Mesenchymal stem cell (in vitro differentiated cells and primary cell): ENCODE results near the gene CFAP65.

Experiments used
- DNase-seq: peaks from one replicate; pipeline ENCODE4 v3.0.0-alpha.2; 2013
- H2AFZ ChIP-seq: one replicate; pipeline ENCODE4 v1.6.1; 2013; ENCODE audit warnings: low read depth, mild to moderate bottlenecking, control low read depth, inconsistent platforms, low read length, moderate library complexity
- H2AK5ac ChIP-seq: 2 replicates; pipeline ENCODE4 v1.6.1; 2013; ENCODE audit warnings: low read length, moderate library complexity, mild to moderate bottlenecking, inconsistent platforms; ENCODE audit not compliant: severe bottlenecking
- H2BK120ac ChIP-seq: one replicate; pipeline ENCODE4 v1.6.1; 2013; ENCODE audit warnings: low read depth, mild to moderate bottlenecking, inconsistent platforms, low read length, moderate library complexity
- H2BK12ac ChIP-seq, 2 experiments: one replicate each; pipeline ENCODE4 v1.6.1; 2013; ENCODE audit warnings: inconsistent platforms in 2 of 2, low read length in 2 of 2, mild to moderate bottlenecking in 2 of 2, moderate library complexity in 2 of 2, control low read depth in 1 of 2
- H2BK15ac ChIP-seq: one replicate; pipeline ENCODE4 v1.6.1; 2013; ENCODE audit warnings: mild to moderate bottlenecking, low read depth, inconsistent platforms; ENCODE audit not compliant: poor library complexity, severe bottlenecking
- H2BK5ac ChIP-seq: 2 replicates; pipeline ENCODE4 v1.6.1; 2013; ENCODE audit warnings: low read depth, mild to moderate bottlenecking, low read length, control low read depth, inconsistent platforms; ENCODE audit not compliant: poor library complexity, severe bottlenecking
- H3K14ac ChIP-seq, 2 experiments: one replicate each; pipeline ENCODE4 v1.6.1; 2013; ENCODE audit warnings: inconsistent platforms in 2 of 2, low read length in 2 of 2, control low read depth in 1 of 2, mild to moderate bottlenecking in 1 of 2, moderate library complexity in 1 of 2
- H3K18ac ChIP-seq, 2 experiments: one replicate each; pipeline ENCODE4 v1.6.1; 2013; ENCODE audit warnings: inconsistent platforms in 2 of 2, low read length in 2 of 2, control low read depth in 1 of 2, low read depth in 1 of 2, mild to moderate bottlenecking in 1 of 2
- H3K23ac ChIP-seq, 2 experiments: one replicate each; pipeline ENCODE4 v1.6.1; 2013; ENCODE audit warnings: inconsistent platforms in 2 of 2, low read length in 2 of 2, mild to moderate bottlenecking in 2 of 2, moderate library complexity in 2 of 2, control low read depth in 1 of 2
- H3K27ac ChIP-seq: 2 replicates; pipeline ENCODE4 v1.5.1; 2013; ENCODE audit warnings: mild to moderate bottlenecking, moderate library complexity, low read length, control low read depth, inconsistent platforms; ENCODE audit not compliant: poor library complexity, severe bottlenecking
- H3K27me3 ChIP-seq, 2 experiments: 2 replicates each; pipeline versions ENCODE4 v1.6.1 to v1.7.0; 2013; ENCODE audit warnings: low read length in 2 of 2, mild to moderate bottlenecking in 2 of 2, moderate library complexity in 2 of 2, control low read depth in 1 of 2, inconsistent platforms in 1 of 2; ENCODE audit not compliant: control insufficient read depth in 1 of 2, insufficient read depth in 1 of 2
- H3K36me3 ChIP-seq, 2 experiments: 2 replicates each; pipeline versions ENCODE4 v1.6.1 to v1.7.0; 2013; ENCODE audit warnings: low read length in 2 of 2, control low read depth in 1 of 2, inconsistent platforms in 1 of 2, low read depth in 1 of 2, mild to moderate bottlenecking in 1 of 2; ENCODE audit not compliant: insufficient read depth in 2 of 2, control insufficient read depth in 1 of 2
- H3K4ac ChIP-seq, 2 experiments: one replicate each; pipeline ENCODE4 v1.6.1; 2013; ENCODE audit warnings: inconsistent platforms in 2 of 2, low read length in 2 of 2, mild to moderate bottlenecking in 2 of 2, moderate library complexity in 2 of 2, control low read depth in 1 of 2, low read depth in 1 of 2
- H3K4me1 ChIP-seq: 2 replicates; pipeline ENCODE4 v1.6.1; 2013; ENCODE audit warnings: low read depth, low read length, control low read depth; ENCODE audit not compliant: control insufficient read depth, insufficient read depth
- H3K4me2 ChIP-seq: 2 replicates; pipeline ENCODE4 v1.6.1; 2013; ENCODE audit warnings: low read length, mild to moderate bottlenecking, inconsistent platforms; ENCODE audit not compliant: poor library complexity, severe bottlenecking
- H3K4me3 ChIP-seq, 2 experiments: 2 replicates each; pipeline versions ENCODE4 v1.5.1 to v1.7.0; 2013; ENCODE audit warnings: low read length in 2 of 2, mild to moderate bottlenecking in 2 of 2, control low read depth in 1 of 2, low read depth in 1 of 2; ENCODE audit not compliant: insufficient read depth in 1 of 2
- H3K79me1 ChIP-seq: replicated peaks from 2 replicates; pipeline ENCODE4 v1.6.1; 2013; ENCODE audit warnings: mild to moderate bottlenecking, control low read depth, low read length, inconsistent platforms; ENCODE audit not compliant: poor library complexity, severe bottlenecking
- H3K9ac ChIP-seq: 2 replicates; pipeline ENCODE4 v1.7.0; 2013; ENCODE audit warnings: mild to moderate bottlenecking, low read length, moderate library complexity
- H3K9me3 ChIP-seq: 2 replicates; pipeline ENCODE4 v1.7.0; 2013; ENCODE audit warnings: mild to moderate bottlenecking, low read length; ENCODE audit not compliant: control insufficient read depth
- H4K8ac ChIP-seq: one replicate; pipeline ENCODE4 v1.6.1; 2013; ENCODE audit warnings: inconsistent platforms, mild to moderate bottlenecking, low read length, moderate library complexity
- H4K91ac ChIP-seq: one replicate; pipeline ENCODE4 v1.6.1; 2013; ENCODE audit warnings: mild to moderate bottlenecking, low read length, inconsistent platforms
- WGBS: methylation state at CpG from one replicate; pipeline ENCODE4 v1.1.7; 2013; ENCODE audit warnings: mixed read lengths; 5-methylcytosine and 5-hydroxymethylcytosine counted together

Gene CFAP65

DNA sequence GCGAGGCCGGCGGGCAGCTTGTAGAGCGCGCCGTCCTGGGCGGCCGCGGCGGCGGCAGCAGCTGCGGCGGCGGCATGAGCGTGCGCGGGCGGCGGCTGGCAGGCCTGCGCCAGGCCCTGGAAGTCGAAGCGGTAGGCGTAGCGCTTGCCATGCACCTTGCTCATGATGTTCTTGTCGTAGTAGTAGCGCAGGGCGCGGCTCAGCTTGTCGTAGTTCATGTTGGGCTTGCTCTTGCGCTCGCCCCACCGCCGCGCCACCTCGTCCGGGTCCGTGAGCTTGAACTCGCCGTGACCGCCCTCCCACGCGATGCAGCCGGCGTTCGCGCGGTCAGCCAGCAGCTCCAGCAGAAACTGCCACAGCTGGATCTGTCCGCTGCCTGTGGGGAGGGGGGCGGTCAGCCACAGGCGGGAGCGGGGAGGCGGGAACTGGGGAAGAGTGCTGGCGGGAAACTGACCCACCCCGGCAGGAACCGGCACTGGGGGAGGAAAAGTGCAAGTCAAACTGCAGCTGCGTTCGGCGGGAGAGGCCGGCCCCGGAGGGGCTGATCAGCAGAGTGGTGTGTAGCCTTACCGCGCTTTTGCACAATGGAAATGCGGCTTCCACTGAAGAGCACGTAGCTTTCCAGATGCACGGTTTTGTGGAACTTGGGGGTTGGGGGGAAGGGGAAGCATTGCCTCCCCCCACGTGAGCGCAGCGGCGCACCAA, 59.3 kb downstream of the CFAP65 start:
- WGBS, result 2% methylated on average over 63 of the region's 69 CpGs
- Histone ChIP-seq H3K4me3 (no peak overlapping the region), H3K4me1 (peaks cover 20% of the 10 kb centered on the region)

GRCh38 chr2:218981390-218981880, 59.9 kb downstream of the CFAP65 start:
- no peak overlapping the region for H4K91ac ChIP-seq
- H3K27ac ChIP-seq, result no peak overlapping the region
- no peak overlapping the region for H2BK120ac ChIP-seq
- H3K9me3 ChIP-seq, result no peaks in the 10 kb centered on the region
- H3K36me3 ChIP-seq, result no peaks in the 10 kb centered on the region
- H3K27me3 ChIP-seq, result peaks cover 87 to 88% of the 10 kb centered on the region in 2 experiments
- H4K8ac ChIP-seq, result no peak overlapping the region
- H3K4ac ChIP-seq, result no peak overlapping the region
- H2AK5ac ChIP-seq, result no peak overlapping the region
- H3K79me1 ChIP-seq, result no peaks in the 10 kb centered on the region
- H3K4me2 ChIP-seq, result no peak overlapping the region
- peaks cover 20% of the 10 kb centered on the region for H3K4me1 ChIP-seq
- no peak overlapping the region for H2AFZ ChIP-seq
- H2BK12ac ChIP-seq, result no peak overlapping the region
- no peak overlapping the region for H3K14ac ChIP-seq
- H3K9ac ChIP-seq, result no peak overlapping the region
- no peak overlapping the region for H3K4me3 ChIP-seq
- no peak overlapping the region for H3K18ac ChIP-seq
- H3K23ac ChIP-seq, result no peak overlapping the region
- H2BK15ac ChIP-seq, result no peak overlapping the region
- no peak for DNase-seq
- WGBS, result 4% methylated on average over 34 of the region's 46 CpGs
- no peak overlapping the region for H2BK5ac ChIP-seq

More for the DNA sequence above, 59.3 kb downstream of the CFAP65 start:
- H3K36me3 ChIP-seq, result no peaks in the 10 kb centered on the region
- no peak overlapping the region for H2BK120ac ChIP-seq
- no peak overlapping the region for H3K4ac ChIP-seq
- peaks cover 87 to 88% of the 10 kb centered on the region in 2 experiments for H3K27me3 ChIP-seq
- no peak overlapping the region for H2BK15ac ChIP-seq
- H2BK5ac ChIP-seq, result no peak overlapping the region
- H4K91ac ChIP-seq, result no peak overlapping the region
- no peak overlapping the region for H3K27ac ChIP-seq
- H3K23ac ChIP-seq, result no peak overlapping the region
- H2BK12ac ChIP-seq, result no peak overlapping the region
- H4K8ac ChIP-seq, result no peak overlapping the region
- no peak for DNase-seq
- no peak overlapping the region for H3K9ac ChIP-seq
- no peak overlapping the region for H3K14ac ChIP-seq
- no peaks in the 10 kb centered on the region for H3K79me1 ChIP-seq
- no peak overlapping the region for H3K18ac ChIP-seq
- no peaks in the 10 kb centered on the region for H3K9me3 ChIP-seq
- H3K4me2 ChIP-seq, result no peak overlapping the region
- no peak overlapping the region for H2AK5ac ChIP-seq
- H2AFZ ChIP-seq, result no peak overlapping the region

GRCh38 chr2:218980735-218981389, 60.5 kb downstream of the CFAP65 start:
- Histone ChIP-seq H3K36me3 (no peaks in the 10 kb centered on the region), H3K9ac (no peak overlapping the region), H2BK15ac (no peak overlapping the region), H3K4me3 (no peak overlapping the region), H4K91ac (no peak overlapping the region), H2BK12ac (no peak overlapping the region), H3K4ac (no peak overlapping the region), H2AFZ (no peak overlapping the region), H3K18ac (no peak overlapping the region), H3K4me1 (peaks cover 20% of the 10 kb centered on the region), H3K9me3 (no peaks in the 10 kb centered on the region), H3K23ac (no peak overlapping the region), H3K27ac (no peak overlapping the region), H2AK5ac (no peak overlapping the region), H4K8ac (no peak overlapping the region), H2BK5ac (no peak overlapping the region), H3K27me3 (peaks cover 87 to 88% of the 10 kb centered on the region in 2 experiments), H3K4me2 (no peak overlapping the region), H3K14ac (no peak overlapping the region), H3K79me1 (no peaks in the 10 kb centered on the region), H2BK120ac (no peak overlapping the region)
- WGBS, result 7% methylated on average over 24 of the region's 26 CpGs
- DNase-seq, result no peak
